SK-MEL-5 (cell line): ENCODE measurements around the gene GRK7. TPM values are rescaled to one million over a fixed set of nuclear protein-coding genes. Genes with fewer than 3 reads are reported as not detected.
A peak's percentile ranks its signal among the peaks of the same experiment; 100 is the strongest.

ENCODE experiments used
- DNase-seq: peaks from one replicate; pipeline ENCODE4 v3.0.0-alpha.2; 2016; ENCODE audit warnings: low read depth, low spot score
- in situ Hi-C: cut with HindIII; loops from 2 replicates; pipeline ENCODE4 v1.10.0; 2016; ENCODE audit warnings: low sequenced_read_pairs, high pct_unique_total_duplicates, low pct_unique_long_range_greater_than_20kb
- polyA plus RNA-seq, 2 experiments: library from polyadenylated mRNA; depleted of rRNA; stranded (reverse); fragments of >200 nt; gene quantifications; 2 replicates each; pipeline ENCODE4 v1.2.3, GENCODE V29; 2015
- total RNA-seq: library from RNA; depleted of rRNA; stranded (reverse); fragments of >200 nt; shearing (Covaris generic); gene quantifications from 2 replicates; pipeline ENCODE4 v1.2.3, GENCODE V29; 2014; rRNA removed

GRK7 gene
- total RNA-seq, result not detected in 2 replicates
- polyA plus RNA-seq (2015; cell fraction: cytosol; rRNA removed), result not detected in 2 replicates
- polyA plus RNA-seq (2015; cell fraction: nucleus; rRNA removed), result not detected in 2 replicates

- in situ Hi-C loops, result no loop called here
- DNase-seq, result no peak
Observed at GRCh38 chr3:141763088-141763750, at the start of gene GRK7. TSS of gene GRK7 (plus strand) at chr3:141763408. CDS start at chr3:141778285, 14,877 bp downstream.

- DNase-seq, result no peak
- in situ Hi-C loops, result no loop called here
Observed at GRCh38 chr3:141714671-141715070, 48.5 kb upstream of the GRK7 start.

GRCh38 chr3:141722081-141722480 is 41.1 kb upstream of the GRK7 start:
- in situ Hi-C loops, result no loop called here

GRCh38 chr3:141722648-141723047 is 40.6 kb upstream of the GRK7 start:
- in situ Hi-C loops, result no loop called here

More at GRCh38 chr3:141722081-141722480, 41.1 kb upstream of the GRK7 start:
- DNase-seq, result peak; percentile 43

GRCh38 chr3:141723255-141723654 is 40.0 kb upstream of the GRK7 start:
- DNase-seq, result no peak
- in situ Hi-C loops, result no loop called here

More at GRCh38 chr3:141722648-141723047, 40.6 kb upstream of the GRK7 start:
- no peak for DNase-seq

- in situ Hi-C loops, result no loop called here
- DNase-seq, result no peak
Observed at GRCh38 chr3:141724186-141724585, 39.0 kb upstream of the GRK7 start.

GRCh38 chr3:141725036-141725435 is 38.2 kb upstream of the GRK7 start:
- in situ Hi-C loops, result no loop called here
- DNase-seq, result no peak

GRCh38 chr3:141726483-141726882 is 36.7 kb upstream of the GRK7 start:
- no peak for DNase-seq
- in situ Hi-C loops, result no loop called here

- in situ Hi-C loops, result no loop called here
- no peak for DNase-seq
Observed at GRCh38 chr3:141728355-141728892, 34.8 kb upstream of the GRK7 start.

GRCh38 chr3:141729240-141729639 is 34.0 kb upstream of the GRK7 start:
- in situ Hi-C loops, result no loop called here
- DNase-seq, result no peak

GRCh38 chr3:141735176-141735575 is 28.0 kb upstream of the GRK7 start:
- in situ Hi-C loops, result no loop called here
- DNase-seq, result no peak

GRCh38 chr3:141735770-141736465 is 27.3 kb upstream of the GRK7 start:
- no peak for DNase-seq
- in situ Hi-C loops, result no loop called here

- in situ Hi-C loops, result no loop called here
- no peak for DNase-seq
Observed at GRCh38 chr3:141737093-141737492, 26.1 kb upstream of the GRK7 start.

- no peak for DNase-seq
Observed at GRCh38 chr3:141737678-141738021, 25.6 kb upstream of the GRK7 start.

GRCh38 chr3:141738022-141738890 is 25.0 kb upstream of the GRK7 start, which contains the start of gene RNF7:
TSS of gene RNF7 (plus strand) at chr3:141738298. CDS start at chr3:141738342, 44 bp downstream.
- in situ Hi-C loops, result no loop called here

More at GRCh38 chr3:141737678-141738021, 25.6 kb upstream of the GRK7 start:
- in situ Hi-C loops, result no loop called here

GRCh38 chr3:141738891-141739363 is 24.3 kb upstream of the GRK7 start:
- in situ Hi-C loops, result no loop called here
- peak; percentile 41 for DNase-seq

More at GRCh38 chr3:141738022-141738890, 25.0 kb upstream of the GRK7 start, which contains the start of gene RNF7:
- peak; percentile 96 for DNase-seq

- DNase-seq, result no peak
- in situ Hi-C loops, result no loop called here
Observed at GRCh38 chr3:141739731-141740130, 23.5 kb upstream of the GRK7 start.
